HTR-8/SVneo (cell line): Measurements from ENCODE around the gene COQ4.
"Not testable (repeated sequence)": the region's sequence is repeated elsewhere in the genome, so short reads cannot be mapped to it uniquely, and the experiment has no call there.

Experiments used
- DNase-seq: peaks from one replicate; pipeline ENCODE4 v3.0.0; 2011; ENCODE audit warnings: low spot score, mixed read lengths; ENCODE audit not compliant: insufficient read length
- FAIRE-seq: peaks from 2 replicates; lab custom pipeline; 2011; peaks lifted over from hg19 to GRCh38; lab: Jason Lieb, UNC

COQ4 gene

DNA sequence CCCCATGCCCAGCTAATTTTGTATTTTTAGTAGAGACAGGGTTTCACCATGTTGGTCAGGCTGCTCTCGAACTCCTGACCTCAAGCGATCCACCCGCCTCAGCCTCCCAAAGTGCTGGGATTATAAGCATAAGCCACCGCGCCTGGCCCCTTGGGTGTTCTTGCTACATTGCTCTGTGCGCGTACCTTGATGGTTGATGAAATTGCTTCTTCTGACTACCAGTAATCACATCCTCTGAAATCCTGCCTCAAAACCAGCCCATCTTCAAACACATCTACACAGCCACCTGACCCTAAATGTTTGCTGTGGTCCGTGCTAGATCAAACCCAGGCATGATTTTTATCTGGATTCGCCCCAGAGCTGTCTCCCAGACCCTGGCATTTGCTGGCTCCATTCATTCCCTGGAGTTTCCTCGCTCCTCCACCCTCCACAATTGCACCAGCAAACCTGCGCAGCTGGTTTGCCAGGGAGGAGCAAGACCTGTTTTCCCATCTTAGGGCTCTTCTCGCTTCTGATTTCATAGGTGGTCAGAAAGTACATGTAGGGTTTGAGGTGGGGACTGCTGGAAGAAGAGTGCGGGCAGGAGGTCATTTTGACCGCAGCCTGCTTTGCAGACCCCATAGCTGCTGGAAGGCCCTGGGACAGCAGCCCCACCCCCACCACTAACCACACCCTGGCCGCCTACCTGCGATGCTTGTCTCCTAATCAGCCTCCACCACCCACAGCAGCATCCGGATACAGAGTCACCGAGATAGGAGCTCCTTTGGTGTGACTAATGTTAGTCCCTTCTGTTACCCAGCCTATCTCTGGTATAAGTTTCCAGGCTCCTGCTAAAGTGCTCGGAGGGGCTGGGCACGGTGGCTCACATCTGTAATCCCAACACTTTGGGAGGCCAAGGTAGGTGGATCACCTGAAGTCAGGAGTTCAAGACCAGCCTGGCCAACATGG, 23.8 kb upstream of the COQ4 start:
- no peak for FAIRE-seq

DNA sequence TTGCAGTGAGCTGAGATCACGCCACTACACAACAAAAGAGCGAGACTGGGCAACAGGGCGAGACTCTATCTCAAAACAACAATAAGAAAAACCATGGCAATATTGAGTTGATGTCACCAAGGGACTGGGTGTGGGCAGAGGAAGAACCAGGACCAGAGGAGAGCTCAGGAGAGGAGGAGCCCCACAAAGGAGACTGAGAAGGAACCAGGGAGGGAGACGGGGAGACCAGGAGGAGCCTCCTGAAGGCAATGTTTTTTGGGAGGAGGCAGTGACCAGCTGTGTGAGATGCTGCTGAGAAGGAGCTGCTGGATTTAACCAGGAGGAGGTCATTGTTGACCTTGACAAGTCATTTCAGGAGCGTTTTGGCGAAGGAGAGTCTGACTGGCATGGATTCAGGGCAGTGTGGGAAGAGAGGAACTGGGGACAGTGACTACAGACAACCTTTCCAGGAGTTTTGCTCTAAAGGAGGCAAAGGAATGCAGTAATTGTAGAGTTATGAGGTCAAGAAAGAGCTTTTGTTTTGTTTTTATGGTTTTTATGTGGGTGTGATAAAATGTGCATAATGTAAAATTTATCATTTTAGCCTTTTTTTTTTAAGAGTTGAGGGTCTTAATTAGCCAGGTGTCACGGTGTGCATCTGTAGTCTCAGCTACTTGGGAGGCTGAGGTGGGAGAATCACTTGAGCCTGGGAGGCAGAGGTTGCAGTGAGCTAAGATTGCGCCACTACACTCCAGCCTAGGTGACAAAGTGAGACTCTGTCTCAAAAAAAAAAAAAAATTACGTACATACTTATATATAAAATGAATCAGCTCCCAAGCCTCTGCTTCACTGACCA, 18.3 kb upstream of the COQ4 start:
- no peak for FAIRE-seq

More for the DNA sequence above, 23.8 kb upstream of the COQ4 start:
- DNase-seq: no peak

DNA sequence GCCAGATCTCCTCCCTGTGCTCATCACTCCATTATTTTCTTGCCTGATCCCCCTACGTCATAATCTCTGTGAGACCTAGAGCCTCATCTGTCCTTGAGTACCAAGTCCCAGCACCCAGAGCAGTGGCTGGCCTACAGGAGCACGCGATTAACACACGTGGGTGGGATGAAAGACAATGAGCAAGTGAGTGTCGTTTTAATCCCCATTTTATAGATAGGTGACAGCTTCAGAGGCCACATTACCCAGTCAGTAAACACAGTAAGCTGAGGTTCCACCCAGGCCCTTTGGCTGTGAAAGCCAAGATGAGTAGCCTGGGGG, 17.7 kb upstream of the COQ4 start:
- FAIRE-seq (no peak), DNase-seq (no peak)

More for the DNA sequence above, 18.3 kb upstream of the COQ4 start:
- no peak for DNase-seq

DNA sequence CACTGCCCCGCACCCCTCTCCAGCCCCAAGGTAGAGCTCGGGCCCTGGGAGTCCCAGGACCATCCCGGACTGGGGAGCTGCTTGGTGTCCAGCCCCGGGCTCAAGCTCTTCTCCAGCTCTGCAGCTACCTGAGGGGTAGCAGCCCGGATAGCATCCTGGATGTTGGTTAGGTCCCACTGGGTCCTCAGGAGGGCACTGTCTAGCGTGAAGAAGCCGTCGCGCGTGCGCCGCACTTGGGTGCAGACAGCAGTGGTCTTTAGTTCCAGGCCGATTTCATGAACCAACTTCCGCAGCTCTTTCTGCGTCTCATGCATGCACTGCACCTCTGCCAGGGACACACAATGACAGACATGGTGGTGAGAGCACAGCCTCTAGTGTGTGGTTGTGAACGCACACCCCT, 13.1 kb upstream of the COQ4 start:
- no peak for DNase-seq

DNA sequence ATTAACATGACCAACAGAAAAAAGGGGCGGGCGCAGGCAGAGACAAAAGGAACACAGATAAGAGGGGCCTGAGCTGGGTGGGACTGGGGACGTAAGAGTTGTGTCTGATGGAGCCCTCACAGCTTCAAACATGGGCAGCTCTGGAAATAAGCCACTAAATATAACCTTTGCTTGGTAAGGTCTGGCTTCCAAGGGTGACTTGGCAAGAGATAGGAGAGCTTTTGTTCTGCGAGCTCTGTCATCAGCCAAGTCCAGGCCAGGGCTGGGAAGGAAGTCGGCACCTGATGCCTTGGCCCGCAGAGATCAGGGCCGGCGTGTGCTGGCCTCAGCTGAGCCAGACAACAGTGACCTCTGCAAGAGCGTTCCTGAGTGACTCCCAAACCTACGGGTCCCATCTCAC, 12.2 kb upstream of the COQ4 start:
- FAIRE-seq (no peak), DNase-seq (no peak)

More for the DNA sequence above, 13.1 kb upstream of the COQ4 start:
- no peak for FAIRE-seq

DNA sequence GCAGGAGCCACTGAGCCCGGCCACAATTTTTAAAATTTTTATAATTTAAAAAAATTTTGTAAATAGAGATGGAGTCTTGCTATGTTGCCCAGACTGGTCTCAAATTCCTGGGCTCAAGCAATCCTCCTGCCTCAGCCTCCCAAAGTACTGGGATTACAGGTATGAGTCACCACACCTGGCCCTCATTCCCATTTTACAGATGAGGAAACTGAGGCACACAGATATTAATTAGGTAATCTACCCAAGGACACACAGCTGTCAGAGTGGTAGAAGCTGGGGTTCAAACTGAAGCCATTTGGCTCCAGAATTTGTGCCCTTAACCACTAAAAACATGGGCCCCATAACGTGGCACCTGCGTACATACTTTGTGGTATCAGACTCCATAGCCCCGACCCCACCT, 7.9 kb upstream of the COQ4 start:
- DNase-seq: no peak
- FAIRE-seq: no peak

DNA sequence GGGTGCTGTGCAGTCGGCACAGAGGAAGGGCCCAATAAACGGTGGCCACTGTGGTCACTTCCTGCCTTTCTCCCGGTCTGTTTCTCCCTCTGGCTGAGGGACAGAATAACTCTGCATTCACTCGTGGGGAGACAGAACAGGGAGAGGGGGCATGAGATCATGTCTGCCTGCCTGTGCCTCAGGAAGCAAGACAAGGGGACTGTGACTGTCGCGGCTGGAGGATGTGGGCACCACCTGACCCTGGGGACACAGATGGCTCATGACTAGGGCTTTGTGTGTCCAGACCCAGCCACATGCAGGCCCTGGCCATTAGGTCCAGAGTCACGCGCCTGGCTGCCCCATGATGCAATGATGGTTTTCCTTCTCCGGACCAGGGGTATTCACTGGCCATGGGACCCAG, 6.2 kb upstream of the COQ4 start:
- FAIRE-seq: no peak

DNA sequence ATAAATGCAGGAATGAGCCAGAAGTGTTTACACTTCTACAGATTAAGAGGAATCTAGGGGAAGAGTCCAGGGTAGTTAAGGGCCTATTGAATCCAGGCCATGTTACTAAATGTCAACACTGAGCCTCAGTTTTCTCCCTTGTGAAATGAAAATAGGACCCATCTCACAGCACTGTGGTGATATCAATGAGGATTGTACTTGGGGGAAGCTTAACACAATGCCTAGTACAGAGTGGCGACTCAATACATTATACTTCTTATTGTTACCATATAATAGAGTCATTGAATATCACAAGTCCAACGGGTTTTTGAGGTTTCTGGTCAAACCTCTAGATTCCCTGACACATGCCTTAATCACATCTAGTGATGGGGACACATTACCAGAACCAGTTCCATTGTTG, 5.0 kb upstream of the COQ4 start:
- FAIRE-seq: no peak
- no peak for DNase-seq

More for the DNA sequence above, 6.2 kb upstream of the COQ4 start:
- DNase-seq: no peak

DNA sequence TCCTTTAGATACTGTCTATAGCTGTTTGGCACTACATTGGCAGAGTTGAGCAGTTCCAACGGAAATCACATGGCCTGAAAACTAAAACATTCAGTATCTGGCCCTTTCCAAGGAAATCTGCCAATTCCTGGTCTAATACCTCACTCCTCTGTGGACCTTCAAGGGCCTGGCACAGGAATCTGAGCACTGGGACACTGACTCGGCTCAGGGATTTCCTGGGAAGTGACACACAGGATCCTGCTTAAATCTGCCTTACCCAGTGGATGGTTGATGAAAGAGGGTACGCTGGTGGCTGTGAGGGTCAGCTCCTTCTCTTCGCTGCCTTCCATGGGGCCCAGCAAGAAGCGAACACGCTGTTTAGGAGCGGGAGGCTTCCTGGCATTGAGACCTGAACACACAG, 1.3 kb upstream of the COQ4 start:
- FAIRE-seq (no peak), DNase-seq (no peak)

DNA sequence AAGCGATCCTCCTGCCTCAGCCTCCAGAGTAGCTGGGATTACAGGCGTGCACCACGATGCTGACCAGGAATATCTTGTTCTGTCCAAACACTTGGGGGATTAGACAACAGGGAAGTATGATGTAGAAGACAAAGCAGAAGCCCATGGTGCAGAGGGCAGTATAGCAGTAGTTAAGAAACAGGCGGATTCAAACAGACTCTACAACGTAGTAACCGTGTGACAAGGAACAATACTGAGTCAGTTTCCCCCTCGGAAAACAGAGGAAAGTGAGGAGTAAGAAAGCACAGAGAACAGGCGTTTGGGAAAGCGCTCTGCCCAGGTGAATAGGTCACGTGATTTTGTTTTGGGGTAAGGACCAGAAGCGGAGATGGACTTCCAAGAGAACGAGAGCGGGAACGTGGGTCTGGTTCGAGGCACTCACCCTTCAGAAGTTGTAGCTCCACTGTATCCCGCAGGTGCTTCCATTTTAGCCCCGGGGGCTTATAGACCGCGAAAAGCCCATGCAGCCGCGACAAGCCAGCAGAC, 698 bp upstream of the COQ4 start:
- no peak for FAIRE-seq
- no peak for DNase-seq

DNA sequence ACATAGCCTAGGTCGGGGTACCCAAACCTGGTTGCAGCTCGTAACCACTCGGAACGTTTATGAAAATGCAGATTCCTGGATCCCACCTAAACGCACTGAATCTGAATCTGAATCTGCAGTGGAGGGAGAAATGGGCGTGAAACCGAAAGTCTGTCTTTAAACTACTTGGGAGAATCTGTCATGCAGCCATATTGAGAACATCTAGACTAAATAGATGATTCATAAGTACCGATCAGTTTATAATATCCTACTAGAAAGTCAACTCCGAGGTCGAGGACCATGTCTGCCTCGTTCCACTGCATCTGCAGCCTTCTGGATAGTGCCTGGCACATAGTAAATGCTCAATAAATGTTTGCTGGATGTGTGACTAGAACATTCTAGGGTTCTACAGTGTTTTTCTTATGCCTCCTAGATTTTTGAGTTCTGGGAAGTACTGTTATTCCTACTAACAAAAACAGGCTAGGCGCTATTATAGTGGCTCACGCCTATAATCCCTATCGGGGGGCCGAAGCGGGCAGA, 632 bp downstream of the COQ4 start:
- no peak for DNase-seq
- FAIRE-seq: no peak

DNA sequence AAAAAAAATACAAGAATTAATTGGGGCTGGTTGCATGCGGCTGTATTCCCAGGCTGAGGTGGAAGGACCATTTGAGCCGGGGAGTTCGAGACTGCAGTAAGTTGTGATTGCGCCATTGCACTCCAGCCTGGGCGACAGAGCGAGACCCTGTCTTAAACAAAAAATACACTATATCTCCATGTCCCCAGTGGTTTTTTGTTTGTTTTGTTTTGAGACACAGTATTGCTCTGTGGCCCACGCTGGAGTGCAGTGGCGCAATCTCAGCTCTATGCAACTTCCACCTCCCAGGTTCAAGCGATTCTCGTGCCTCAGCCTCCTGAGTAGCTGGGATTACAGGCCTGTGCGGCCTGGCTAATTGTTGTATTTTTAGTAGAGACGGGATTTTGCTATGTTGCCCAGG, 1.2 kb downstream of the COQ4 start:
- FAIRE-seq (no peak), DNase-seq (no peak)

DNA sequence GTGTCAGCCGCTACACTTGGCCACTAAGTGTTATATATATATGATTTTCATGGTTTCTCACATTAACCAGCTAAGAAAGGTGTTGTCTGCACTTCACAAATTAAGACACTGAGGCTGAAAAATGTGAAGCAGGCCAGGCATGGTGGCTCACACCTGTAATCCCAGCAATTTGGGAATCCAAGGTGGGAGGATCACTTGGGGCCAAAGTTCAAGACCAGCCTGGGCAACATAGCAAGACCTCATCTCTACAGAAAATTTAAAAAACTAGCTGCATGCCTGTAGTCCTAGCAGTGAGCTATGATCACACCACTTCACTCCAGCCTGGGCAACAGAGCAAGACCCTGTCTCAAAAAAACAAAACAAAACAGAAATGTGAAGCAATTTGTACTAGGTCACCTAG, 1.8 kb downstream of the COQ4 start:
- FAIRE-seq (no peak), DNase-seq (no peak)

DNA sequence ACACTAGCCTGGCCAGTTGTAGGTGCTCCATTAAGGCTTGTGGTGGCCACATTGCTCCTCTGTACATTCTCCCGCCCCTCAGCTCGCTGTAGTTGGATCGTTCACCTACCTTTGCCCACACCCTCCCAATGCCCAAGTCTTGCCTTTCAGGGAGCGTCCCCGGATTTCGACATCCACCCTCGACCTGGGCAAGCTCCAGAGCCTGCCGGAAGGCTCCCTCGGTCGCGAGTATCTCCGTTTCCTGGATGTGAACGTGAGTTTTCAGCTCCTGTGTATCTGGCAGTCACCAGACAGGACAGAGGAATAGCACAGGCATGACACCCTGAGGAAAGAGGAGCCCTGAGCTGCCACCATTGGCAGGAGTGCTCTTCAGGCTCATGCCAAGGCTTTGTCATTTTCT, 3.0 kb downstream of the COQ4 start:
- no peak for DNase-seq
- no peak for FAIRE-seq

DNA sequence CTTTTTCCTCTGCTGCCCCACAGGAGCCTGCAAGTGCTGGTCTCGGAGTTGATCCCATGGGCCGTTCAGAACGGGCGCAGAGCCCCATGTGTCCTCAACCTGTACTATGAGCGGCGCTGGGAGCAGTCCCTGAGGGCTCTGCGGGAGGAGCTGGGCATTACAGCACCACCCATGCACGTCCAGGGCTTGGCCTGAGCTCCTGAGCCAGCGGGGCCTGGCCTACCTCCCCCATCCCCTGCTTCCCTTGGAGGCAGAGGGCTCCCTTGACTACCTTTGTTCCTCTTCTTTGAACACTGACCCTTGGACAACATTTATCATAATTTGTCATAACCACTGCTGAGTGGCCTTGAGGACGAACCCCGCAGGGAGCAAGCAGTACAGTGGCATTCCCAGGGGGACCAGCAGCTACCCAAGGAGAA, 10.8 kb downstream of the COQ4 start:
- DNase-seq (no peak), FAIRE-seq (no peak)

DNA sequence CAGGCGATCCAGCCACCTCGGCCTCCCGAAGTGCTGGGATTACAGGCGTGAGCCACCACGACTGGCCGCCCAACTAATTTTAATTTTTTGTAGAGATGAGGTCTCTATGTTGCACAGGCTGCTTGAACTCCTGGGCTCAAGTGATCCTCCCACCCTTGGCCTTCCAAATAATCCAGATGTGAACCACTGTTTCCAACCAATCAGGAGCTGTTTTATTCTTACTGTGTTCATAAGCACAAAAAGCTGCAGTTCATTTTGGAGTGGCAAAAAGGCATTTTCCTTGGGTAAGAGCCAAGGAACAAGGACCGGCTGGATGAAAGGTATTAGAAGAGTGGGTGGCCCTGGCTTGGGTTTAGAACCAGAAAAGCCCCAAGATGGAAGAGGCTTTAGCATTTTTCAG, 12.5 kb downstream of the COQ4 start:
- no peak for DNase-seq
- FAIRE-seq: no peak

DNA sequence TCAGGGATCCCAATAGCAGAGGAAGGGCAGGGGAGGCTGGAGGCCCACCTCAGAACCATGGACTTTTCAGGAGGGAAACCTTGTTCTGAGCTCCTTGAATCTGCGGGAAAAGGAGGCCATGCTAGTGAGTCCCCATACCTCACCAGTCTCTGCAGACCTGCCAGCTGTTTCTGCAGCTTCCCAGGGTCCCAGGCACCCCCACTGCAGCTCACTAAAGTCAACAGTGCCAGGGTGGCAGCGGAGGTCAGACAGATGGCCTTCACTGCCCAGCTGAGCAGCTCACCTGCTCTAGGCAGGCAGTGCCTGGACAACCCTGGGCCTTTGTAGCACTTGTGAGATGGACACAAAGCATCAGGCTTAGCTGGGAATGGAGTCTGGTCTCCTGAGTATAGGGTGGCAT, 13.3 kb downstream of the COQ4 start:
- no peak for FAIRE-seq
- no peak for DNase-seq

DNA sequence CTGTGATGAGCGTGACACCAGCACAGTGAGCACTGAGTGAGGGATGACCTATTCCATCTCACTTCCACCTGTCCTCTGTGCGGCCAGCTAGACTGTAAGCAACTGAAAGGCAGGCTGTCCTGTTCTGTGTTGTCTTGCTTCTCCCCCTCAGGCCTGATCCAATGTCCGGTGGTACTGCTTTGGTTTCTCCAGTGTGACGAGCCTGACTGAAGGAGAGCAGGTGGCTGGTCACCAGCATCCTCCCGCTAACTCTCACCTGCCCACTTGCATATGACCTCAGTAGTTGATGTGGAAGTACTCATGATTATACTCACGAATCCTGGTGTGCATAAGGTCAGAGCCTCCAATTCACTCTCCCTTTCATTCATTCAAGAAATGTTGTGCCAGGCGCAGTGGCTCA, 15.3 kb downstream of the COQ4 start:
- FAIRE-seq (no peak), DNase-seq (no peak)

DNA sequence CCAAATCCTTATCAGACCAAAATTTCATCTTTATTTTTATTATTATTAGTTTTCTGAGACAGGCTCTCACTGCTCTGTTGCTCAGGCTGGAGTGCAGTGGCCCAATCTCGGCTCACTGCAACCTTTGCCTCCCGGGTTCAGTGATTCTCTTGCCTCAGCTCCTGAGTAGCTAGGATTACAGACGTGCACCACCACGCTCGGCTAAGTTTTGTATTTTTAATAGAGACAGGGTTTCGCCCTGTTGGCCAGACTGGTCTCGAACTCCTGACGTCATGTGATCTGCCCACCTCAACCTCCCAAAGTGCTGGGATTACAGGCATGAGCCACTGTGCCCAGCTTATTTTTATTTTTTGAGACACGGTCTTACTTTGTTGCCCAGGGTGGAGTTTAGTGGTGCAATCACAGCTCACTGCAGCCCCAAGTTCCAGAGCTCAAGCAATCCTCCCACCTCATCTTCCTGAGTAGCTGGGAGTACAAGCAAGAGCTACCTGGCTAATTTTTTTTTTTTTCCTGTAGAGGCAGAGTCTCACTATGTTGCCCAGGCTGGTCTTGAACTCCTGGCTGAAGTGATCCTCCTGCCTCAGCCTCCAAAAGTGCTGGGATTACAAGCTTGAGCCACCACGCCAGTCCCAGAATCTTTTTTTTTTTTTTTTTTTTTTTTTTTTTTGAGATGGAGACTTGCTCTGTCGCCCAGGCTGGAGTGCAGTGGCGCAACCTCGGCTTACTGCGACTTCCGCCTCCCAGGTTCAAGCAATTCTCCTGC, 16.4 kb downstream of the COQ4 start:
- FAIRE-seq, DNase-seq: not testable (repeated sequence)
